Measurements from ENCODE around the gene DNMT3A.

DNA sequence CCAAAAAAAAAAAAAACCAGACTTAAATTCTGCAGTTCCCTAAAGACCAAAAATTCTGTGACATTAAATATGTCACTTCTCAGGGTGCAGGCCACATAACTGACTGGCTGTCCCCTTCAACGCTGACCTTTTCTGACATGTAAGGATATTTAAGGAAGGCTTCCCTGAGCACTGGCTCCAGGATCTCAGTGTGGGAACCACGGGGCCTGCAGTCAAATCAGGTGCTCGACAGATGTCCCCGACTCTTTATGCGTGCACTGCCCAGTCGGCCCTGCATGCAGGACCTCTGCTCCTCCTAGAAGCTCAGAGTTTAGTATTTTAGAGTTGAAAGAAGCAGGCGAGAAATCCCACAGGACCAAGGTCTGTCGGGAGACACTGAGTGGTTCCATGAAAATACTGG, 104.0 kb downstream of the DNMT3A start:
- TF ChIP-seq CTCF (IDR thresholded peaks at IDR 0.05; ENCODE audit: insufficient read depth, low read depth, low read length): no peak
- no peak for TF ChIP-seq EZH2 (IDR thresholded peaks at IDR 0.05; ENCODE audit: insufficient read depth, low read length)
